HG03558 (cell line): ENCODE results near the gene MYPN.

Source experiments
- ATAC-seq: cut with Tn5 transposase; IDR thresholded peaks from one replicate; pipeline ENCODE4 v1.9.1; 2021; ENCODE audit warnings: moderate number of reproducible peaks; ENCODE audit not compliant: unreplicated experiment; ENCODE audit errors: extremely low read depth

MYPN gene

DNA sequence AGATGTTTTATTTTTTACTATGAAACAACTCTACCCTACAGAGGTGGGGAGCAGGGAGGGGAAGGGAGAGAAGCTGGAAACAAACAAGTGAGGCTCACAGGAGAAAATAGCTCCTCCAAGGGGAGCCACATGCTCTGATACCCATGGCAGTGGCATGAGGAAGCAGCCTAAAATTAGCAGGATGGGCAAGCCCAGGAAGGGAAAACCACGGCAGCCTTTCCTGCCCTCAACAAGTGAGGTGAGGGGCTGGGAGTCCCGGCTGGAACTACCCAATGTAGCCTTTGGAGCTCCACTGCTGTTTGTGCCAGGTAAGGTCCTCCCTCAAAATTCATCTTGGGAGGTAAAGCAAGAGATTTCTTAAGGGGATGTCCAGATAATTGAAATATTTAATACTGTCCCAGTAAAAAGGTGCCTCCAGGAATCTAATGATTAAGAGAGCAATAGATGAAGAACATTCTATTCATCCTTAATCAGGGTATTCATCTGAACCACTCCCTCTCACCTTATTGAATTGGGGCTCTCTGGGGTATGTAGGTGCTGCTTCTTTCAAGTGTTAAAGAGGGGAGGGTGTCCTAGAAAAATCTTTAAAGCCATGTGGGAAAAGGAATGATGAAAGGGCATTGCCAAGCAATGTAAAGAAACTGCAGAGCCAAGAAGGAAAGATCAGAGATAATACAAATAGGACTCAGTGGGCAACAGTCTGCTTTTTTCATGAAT lies 21.4 kb upstream of the MYPN start:
- ATAC-seq, result no peak

DNA sequence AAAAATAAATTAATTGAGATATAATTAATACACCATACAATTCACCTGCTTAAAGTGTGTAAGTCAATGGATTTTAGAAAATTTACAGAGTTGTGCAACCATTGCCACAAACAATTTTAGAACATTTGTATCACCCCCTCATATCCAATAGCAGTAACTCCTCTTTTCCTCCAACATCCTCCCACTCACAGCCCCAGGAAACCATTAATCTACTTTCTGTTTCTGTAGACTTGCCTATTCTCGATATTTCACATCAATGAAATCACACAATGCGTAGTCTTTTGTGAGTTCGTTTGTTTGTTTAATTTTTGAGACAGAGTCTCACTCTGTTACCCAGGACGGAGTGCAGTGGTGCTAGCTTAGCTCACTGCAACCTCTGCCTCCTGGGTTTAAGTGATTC lies 20.5 kb upstream of the MYPN start:
- ATAC-seq, result no peak

DNA sequence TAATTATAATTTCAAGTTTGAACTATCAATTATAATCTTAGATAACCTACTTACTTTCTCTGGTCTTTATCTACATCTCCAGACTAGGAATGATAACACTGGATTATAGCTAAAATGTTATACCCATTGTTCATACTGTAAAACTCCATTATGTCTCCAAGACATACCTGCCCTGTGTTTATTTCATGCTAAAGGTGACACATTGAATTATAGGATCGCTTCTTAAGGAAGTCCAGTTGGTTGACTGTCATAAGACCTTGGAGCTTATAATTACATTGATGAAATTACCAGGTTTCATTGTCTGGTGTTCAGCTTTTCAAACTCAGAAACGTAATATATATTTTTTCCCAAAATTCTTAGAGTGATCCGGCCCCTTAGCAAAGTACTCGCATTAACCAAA lies 18.7 kb upstream of the MYPN start:
- ATAC-seq, result no peak

DNA sequence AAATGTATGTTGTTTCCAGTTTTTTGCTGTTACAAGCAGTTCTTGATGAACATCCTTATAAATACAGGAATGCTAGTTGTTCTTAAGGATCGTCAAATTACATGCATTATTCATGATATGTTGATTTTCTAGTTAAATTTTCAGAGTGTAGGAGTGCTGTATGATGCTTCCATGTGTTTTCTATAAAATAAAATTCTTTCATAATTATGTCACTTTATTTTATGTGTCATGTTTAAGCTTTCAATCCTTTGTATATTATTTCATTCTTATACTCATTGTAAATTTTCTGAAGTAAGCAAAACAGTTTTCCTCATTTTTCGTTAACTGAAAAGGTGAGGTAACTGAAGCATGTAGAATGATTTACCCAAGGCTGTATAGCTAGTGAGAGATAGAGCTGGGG lies 16.8 kb upstream of the MYPN start:
- no peak for ATAC-seq

DNA sequence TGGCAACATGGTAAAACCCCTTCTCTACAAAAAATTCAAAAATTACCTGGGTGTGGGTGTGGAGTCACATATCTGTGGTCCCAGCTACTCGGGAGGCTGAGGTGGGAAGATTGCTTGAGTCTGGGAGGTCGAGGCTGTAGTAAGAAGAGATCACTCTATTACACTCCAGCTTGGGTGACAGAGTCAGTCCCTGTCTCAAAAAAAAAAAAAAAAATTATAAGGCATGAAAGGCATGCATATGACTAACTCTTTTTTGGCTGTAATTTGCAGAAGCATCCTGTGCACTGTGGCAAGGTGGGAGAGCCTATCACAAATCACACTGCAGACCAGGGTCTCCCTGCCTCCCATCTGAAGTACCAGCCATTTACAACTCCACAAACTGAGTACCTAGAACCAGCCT lies 14.1 kb upstream of the MYPN start:
- no peak for ATAC-seq

DNA sequence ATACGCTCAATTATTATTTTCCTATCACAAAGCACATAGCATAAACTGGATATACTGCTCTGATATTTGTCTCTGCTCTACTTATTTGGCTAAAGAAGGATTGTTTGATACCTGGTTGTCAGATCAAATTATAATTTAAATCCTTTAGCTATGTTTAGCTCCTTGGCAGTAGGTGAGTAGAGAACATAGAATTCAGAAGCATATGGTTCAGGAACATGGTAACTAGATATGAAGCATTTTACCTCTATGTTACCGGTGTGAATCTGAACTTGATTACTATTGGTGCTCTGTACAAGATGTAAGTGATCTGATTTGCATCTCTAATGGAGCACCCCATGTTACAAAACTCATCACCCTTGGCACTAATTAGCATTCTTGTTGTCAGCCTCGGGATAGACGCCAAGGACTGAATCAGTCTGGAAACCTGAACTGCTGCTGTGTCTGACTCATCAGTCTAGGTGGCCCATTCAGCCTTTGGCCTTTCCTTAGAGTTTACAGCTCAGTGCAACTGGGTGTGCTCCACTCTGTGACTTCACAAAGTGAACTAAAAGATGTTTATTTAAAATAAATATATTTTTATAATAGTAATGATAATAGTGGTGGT lies 12.3 kb upstream of the MYPN start:
- no peak for ATAC-seq

DNA sequence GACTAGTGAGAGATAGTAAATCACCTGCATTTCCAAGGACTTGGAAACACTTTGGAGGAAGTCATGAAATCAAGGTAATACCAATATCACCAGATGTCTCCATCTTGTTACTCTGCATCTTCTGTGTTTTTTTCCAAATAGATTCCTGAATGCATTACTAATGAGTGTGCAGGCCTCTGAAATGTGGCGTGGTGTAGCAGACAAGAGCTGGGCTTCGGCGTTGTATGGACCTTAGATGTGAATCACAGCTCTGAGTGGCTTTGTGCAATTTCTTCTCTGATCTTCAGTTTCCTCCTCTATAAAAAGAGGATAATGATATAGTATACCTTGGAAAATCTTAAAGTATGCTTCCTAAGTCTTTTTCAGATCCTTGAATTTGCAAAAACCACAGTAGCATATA lies 9.6 kb upstream of the MYPN start:
- no peak for ATAC-seq

DNA sequence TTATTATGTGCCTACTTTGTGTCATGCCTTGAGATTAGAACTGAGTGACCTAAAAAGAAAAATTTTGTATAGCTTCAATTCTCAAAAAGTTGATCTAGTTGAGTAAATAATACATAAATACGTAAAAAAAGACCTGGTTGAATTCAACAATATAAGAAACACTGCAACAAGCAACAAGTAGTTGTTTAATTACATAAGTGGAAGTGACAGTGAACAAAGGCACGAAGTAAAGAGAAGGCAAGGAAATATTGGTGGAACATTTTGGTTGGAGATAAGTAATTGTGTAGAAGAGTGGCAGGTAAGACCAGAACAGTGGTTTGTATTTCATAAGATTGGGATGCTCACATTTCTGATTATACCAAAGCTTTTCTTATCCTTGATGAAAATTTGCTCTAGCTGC lies 8.2 kb upstream of the MYPN start:
- no peak for ATAC-seq

DNA sequence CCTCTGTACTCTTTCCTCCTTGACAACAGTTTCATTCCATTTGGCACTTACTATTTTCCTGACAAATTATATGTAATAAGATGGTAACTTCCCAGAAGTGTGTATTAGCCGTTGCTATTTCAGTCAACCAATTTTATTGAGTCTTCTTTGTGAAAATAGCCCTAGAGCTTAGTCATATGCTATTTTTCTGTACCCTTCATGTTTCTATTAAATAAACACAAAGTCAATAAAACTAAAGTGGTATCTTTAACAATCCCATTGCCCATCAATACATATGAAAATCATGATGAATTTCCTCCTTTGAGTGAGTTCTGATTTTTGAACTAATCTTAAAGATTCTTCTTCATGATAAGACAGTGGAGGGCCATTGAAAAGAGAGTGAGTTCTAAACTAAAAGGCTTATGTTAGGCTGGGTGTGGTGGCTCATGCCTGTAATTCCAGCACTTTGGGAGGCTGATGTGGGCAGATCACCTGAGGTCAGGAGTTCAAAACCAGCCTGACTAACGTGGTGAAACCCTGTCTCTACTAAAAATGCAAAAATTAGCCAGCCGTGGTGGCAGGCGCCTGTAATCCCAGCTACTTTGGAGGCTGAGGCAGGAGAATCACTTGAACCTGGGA lies 5.9 kb upstream of the MYPN start:
- ATAC-seq, result no peak

DNA sequence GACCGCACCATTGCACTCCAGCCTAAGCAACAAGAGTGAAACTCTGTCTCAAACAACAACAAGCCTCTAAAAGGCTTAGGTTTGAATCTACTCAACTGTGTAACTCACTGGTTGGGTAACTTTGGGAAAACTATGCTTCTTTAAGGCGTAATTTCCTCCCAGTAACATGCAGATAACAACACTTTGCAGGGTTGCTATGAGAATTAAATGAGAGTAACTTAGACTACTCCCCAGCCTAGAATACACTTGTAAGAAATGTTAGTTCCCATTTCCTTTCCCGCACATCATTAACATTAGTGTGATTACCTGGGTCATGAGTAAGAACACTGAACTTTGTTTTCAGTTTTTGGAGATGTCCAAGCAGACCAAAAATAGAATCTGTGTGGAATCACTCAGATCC lies 5.4 kb upstream of the MYPN start:
- ATAC-seq, result no peak

DNA sequence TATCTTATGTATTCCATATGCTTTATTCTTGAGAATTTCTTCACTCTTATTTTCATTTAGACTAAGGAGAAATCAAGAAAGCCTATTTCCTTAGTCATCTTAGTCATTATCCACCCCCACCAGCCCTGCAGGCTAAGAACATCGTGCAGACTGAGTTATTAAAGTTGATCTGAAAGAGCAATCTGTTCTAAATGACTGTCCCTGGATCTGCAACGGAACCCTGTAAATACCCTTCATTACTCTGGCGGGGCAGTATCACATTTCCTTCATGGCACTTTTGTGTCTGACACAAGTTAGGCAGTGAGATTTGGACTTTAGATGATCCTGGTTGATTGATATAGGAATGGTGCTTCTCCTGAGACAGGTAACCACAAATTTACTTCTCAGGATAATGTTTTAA lies 3.5 kb upstream of the MYPN start:
- no peak for ATAC-seq

DNA sequence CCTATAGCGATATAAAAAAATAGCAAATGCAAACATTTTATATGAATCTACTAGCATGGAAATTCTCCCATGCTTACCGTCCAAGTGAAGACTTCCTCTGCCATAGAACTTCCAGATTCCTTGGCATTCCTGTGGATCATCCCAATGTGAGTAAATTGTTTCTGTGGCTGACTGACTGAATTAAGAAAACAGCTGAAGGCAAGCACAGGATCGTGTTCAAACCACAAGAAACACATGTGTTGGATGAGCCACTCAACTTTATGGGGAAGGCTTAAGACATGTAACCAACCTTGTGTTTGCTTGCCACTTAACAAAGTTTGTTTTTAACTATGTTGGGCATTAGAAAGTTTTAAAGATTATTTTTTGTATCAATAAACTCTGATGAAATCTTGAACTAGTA lies 2.6 kb upstream of the MYPN start:
- no peak for ATAC-seq

DNA sequence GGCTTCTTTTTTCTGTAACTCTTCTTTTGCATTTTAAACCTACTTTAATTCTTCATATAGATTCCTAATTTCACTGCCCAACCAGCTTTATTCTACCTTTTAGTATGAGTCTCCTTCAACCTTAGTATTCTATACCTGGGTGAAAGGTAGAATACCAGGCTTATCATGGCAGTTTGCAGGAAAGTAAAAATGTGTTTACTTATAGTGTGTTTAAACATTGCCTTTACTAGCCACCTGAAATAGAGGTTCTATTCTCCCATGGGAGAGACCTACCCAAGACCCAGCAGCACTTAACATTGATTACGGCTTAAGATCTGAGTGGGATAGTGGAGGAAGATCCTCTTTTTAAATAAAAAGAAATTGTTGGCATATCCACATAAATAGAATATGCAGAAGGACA lies 1.6 kb upstream of the MYPN start:
- ATAC-seq, result no peak

DNA sequence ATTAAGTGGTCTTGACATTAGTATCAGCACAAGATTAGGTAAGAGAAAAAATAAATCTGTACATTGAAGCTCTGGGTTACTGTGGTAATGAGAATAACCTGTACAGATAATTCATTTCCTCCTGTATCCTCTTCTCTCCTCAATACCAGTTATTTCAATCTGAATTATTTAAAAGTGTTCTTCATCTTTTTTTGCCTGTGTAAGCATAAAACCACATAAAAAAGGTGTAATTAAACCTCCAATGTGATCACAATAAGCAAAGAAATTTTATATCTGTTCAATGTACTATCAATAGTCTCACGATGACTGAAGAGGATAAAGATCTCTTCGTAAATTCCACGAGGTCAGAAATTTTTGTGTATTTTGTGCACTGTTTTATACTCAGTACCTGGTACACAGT lies 1.2 kb upstream of the MYPN start:
- ATAC-seq, result no peak

DNA sequence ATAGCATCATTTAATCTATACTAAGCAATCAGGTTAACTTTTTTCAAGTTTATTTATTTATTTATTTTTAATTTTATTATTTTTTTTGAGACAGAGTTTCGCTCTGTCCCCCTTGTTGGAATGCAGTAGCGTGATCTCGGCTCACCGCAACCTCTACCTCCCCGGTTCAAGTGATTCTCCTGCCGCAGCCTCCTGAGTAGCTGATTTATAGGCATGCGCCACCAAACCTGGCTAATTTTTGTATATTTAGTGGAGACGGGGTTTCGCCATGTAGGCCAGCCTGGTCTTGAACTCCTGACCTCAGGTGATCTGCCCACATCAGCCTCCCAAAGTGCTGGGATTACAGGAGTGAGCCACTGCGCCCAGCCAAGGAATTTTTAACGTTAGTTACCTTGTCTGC lies 635 bp upstream of the MYPN start:
- no peak for ATAC-seq

DNA sequence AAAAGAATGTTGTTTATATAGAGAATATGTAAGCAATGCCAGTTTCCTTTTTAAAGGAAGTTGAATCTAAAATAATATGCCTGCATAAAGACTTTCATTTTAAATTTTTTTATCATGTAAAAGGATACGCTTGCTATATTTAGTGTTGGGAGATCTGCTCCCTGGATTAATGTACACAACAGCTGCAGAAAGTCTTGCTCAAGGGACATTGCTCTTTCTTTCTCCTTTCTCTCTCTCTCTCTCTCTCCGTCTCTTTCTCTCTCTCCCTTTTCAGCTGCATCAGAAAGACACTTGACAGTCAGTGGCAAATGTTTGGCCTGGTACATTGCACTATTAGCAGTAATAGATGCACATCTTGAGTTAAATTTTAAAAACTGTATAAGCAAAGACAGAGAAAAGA lies 739 bp downstream of the MYPN start:
- no peak for ATAC-seq

DNA sequence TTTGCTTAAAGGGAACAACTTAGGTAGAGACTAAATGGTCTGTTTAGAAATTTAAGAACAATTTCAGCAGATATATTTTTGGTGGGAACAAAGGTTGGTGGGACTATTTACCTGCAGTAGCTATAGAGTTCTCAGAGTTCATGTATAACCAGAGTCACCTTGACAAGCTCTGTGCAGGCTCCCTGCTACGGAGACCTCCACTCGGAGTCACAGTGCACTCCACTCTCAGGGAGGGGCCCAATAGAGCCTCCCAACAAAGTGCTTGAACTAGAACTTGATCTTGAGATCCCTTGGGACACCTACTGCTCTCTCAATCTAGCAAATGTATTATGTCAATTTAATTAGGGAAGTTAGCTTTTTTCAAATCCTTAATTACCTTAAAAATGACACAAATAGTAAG lies 2.3 kb downstream of the MYPN start:
- no peak for ATAC-seq

DNA sequence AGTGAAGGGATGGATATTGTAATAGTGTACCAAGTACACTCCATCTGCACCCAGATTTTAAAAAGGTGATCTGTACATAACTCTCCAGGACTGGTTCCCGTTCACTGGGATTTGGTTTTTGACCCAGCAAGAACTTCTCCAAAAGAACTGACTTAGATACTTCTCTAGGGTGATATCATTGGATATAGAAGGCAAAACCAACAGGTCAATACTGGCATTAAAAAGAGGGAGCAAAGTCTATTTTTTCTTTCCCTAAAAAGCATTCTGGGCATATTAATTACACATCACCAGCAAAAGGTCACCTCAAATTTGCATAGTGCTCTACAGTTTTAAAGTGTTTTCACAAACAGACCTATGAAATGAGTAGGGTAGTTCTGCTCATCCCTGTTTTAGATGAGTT lies 3.5 kb downstream of the MYPN start:
- no peak for ATAC-seq

DNA sequence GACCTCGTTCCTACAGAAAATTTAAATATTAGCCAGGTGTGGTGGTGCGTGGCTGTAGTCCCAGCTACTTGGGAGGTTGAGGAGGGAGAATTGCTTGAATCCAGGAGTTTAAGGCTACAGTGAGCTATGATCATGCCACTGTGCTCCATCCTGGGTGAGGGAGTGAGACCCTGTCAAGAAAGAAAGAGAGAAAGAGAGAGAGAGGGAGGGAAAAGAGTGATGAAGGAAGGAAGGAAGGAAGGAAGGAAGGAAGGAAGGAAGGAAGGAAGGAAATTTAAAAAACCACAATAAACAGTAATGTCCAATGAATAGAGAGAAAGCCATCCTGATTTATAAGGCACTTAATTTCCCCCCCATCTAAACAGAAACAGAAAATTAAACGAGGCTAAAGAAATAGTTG lies 9.4 kb downstream of the MYPN start:
- ATAC-seq, result no peak

DNA sequence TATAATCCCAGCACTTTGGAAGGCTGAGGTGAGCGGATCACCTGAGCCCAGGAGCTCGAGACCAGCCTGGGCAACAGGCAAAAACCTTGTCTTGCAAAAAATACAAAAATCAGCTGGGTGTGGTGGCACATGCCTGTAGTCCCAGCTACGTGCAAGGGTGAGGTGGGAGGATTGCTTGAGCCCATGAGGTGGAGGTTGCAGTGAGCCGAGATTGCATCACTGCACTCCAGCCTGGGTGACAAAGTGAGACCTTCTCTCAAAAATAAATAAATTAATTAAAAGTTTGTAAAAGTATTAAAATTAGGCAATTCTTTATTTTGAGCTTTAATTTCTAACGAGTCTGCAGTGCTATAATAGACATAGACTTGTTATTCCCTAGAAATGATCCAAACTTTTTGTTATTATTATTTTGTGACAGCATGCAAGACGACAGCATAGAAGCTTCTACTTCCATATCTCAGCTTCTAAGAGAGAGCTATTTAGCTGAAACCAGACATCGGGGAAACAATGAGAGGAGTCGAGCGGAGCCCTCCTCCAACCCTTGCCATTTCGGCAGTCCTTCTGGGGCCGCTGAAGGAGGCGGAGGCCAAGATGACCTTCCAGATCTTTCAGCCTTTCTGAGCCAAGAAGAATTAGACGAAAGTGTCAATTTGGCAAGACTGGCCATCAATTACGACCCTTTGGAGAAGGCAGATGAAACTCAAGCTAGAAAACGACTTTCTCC lies 11.9 kb downstream of the MYPN start:
- ATAC-seq, result no peak

DNA sequence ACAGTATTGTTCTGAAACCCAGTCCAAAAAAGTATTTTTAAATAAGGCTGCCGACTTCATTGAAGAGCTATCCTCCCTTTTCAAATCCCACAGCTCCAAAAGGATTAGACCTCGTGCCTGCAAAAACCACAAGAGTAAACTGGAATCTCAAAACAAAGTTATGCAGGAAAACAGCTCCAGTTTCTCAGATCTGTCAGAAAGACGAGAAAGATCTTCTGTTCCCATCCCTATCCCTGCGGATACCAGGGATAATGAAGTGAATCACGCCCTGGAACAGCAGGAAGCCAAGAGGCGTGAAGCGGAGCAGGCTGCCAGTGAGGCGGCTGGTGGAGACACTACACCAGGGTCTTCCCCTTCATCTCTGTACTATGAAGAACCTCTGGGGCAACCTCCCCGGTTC lies 12.6 kb downstream of the MYPN start:
- no peak for ATAC-seq
